Liver (tissue), 9 donors: Measurements from ENCODE around the gene ZFP82. TPM values are rescaled to one million over a fixed set of nuclear protein-coding genes. Genes with fewer than 3 reads are reported as not detected.
A peak's percentile ranks its signal among the peaks of the same experiment; 100 is the strongest.

ENCODE experiments used
- DNase-seq: peaks from one replicate; pipeline ENCODE4 v3.0.0-alpha.2; 2017; ENCODE audit warnings: low spot score
- H3K27ac ChIP-seq, 2 donors: one replicate each; pipeline ENCODE4 v1.7.0; 2013; ENCODE audit warnings: inconsistent platforms in 2 of 2, low read length in 2 of 2, control low read depth in 1 of 2, low read depth in 1 of 2, mild to moderate bottlenecking in 1 of 2
- H3K27me3 ChIP-seq, 4 donors: one replicate each; pipeline versions ENCODE4 v1.6.1 to v1.7.0; 2013; ENCODE audit warnings: low read length in 3 of 4, inconsistent platforms in 1 of 4, mild to moderate bottlenecking in 1 of 4, moderate library complexity in 1 of 4; ENCODE audit not compliant: control insufficient read depth in 4 of 4, insufficient read depth in 4 of 4
- H3K36me3 ChIP-seq, 4 donors: one replicate each; pipeline versions ENCODE4 v1.6.1 to v1.7.0; 2013; ENCODE audit warnings: low read length in 3 of 4, mild to moderate bottlenecking in 3 of 4, low read depth in 1 of 4, moderate library complexity in 1 of 4; ENCODE audit not compliant: control insufficient read depth in 4 of 4, insufficient read depth in 3 of 4
- H3K4me1 ChIP-seq, 4 donors: one replicate each; pipeline versions ENCODE4 v1.6.1 to v1.7.0; 2013; ENCODE audit warnings: low read length in 3 of 4, mild to moderate bottlenecking in 3 of 4, moderate library complexity in 1 of 4; ENCODE audit not compliant: control insufficient read depth in 4 of 4, insufficient read depth in 4 of 4
- H3K4me3 ChIP-seq, 3 donors: one replicate each; pipeline versions ENCODE4 v1.6.1 to v1.7.0; 2013; ENCODE audit warnings: low read length in 3 of 3, control low read depth in 1 of 3, low read depth in 1 of 3, mild to moderate bottlenecking in 1 of 3
- H3K9ac ChIP-seq, 2 donors: one replicate each; pipeline ENCODE4 v1.7.0; 2013; ENCODE audit warnings: low read length in 2 of 2, mild to moderate bottlenecking in 2 of 2, moderate library complexity in 2 of 2, control low read depth in 1 of 2, low read depth in 1 of 2
- H3K9me3 ChIP-seq, 4 donors: one replicate each; pipeline versions ENCODE4 v1.6.1 to v1.7.0; 2013; ENCODE audit warnings: low read length in 3 of 4; ENCODE audit not compliant: control insufficient read depth in 4 of 4
- EGR1 ChIP-seq, 2 donors: IDR thresholded peaks; 2 replicates each; pipeline ENCODE4 v1.6.1; 2016 to 2018; ENCODE audit warnings: antibody characterized with exemption in 2 of 2, low read depth in 2 of 2
- FOXA1 ChIP-seq: IDR thresholded peaks from 2 replicates; pipeline ENCODE4 v1.6.1; 2016; ENCODE audit warnings: antibody characterized with exemption
- FOXA2 ChIP-seq: IDR thresholded peaks from 2 replicates; pipeline ENCODE4 v1.6.1; 2016; ENCODE audit warnings: antibody characterized with exemption
- GABPA ChIP-seq, 2 donors: IDR thresholded peaks in 1 of 2; conservative IDR thresholded peaks in 1 of 2; 2 replicates each; pipeline ENCODE4 v1.6.1; 2016; ENCODE audit warnings: antibody characterized with exemption in 2 of 2, mild to moderate bottlenecking in 1 of 2, moderate library complexity in 1 of 2
- HNF4A ChIP-seq, 2 donors: conservative IDR thresholded peaks; 2 replicates each; pipeline ENCODE4 v1.6.1; 2016; ENCODE audit warnings: antibody characterized with exemption in 2 of 2, mild to moderate bottlenecking in 2 of 2
- HNF4G ChIP-seq: IDR thresholded peaks from 2 replicates; pipeline ENCODE4 v1.6.1; 2016; ENCODE audit warnings: antibody characterized with exemption
- JUND ChIP-seq, 2 donors: IDR thresholded peaks; 2 replicates each; pipeline ENCODE4 v1.6.1; 2016; ENCODE audit warnings: antibody characterized with exemption in 2 of 2
- NR2F2 ChIP-seq: IDR thresholded peaks from 2 replicates; pipeline ENCODE4 v1.6.1; 2016; ENCODE audit warnings: antibody characterized with exemption
- RAD21 ChIP-seq, 2 donors: IDR thresholded peaks; 2 replicates each; pipeline ENCODE4 v1.6.1; 2016; ENCODE audit warnings: antibody characterized with exemption in 2 of 2, mild to moderate bottlenecking in 2 of 2
- RXRA ChIP-seq, 2 donors: IDR thresholded peaks; 2 replicates each; pipeline ENCODE4 v1.6.1; 2017 to 2018; ENCODE audit warnings: antibody characterized with exemption in 2 of 2, mild to moderate bottlenecking in 1 of 2
- SP1 ChIP-seq: IDR thresholded peaks from 2 replicates; pipeline ENCODE4 v1.6.1; 2018; ENCODE audit warnings: antibody characterized with exemption, mild to moderate bottlenecking
- TAF1 ChIP-seq: conservative IDR thresholded peaks from 2 replicates; pipeline ENCODE4 v1.6.1; 2016; ENCODE audit warnings: antibody characterized with exemption, mild to moderate bottlenecking
- YY1 ChIP-seq: IDR thresholded peaks from 2 replicates; pipeline ENCODE4 v1.6.1; 2016; ENCODE audit warnings: antibody characterized with exemption, mild to moderate bottlenecking
- WGBS: extraction: QIAGEN DNeasy Blood & Tissue Kit; methylation state at CpG from one replicate; pipeline ENCODE4 v1.1.7; 2013; 5-methylcytosine and 5-hydroxymethylcytosine counted together
- polyA plus RNA-seq, 2 donors: library from polyadenylated mRNA; stranded (reverse) in 1 of 2; unstranded in 1 of 2; fragments of 200-250 nt in 1 of 2; fragments of >200 nt in 1 of 2; fragmentation: Nextera tagmentation in 1 of 2; extraction: Ambion mirVana in 1 of 2; gene quantifications; one replicate each; pipeline versions ENCODE4 v1.2.1 to v1.2.3, GENCODE V29; 2013 to 2015
- total RNA-seq, 2 donors: library from RNA; depleted of rRNA; stranded (reverse); fragments of >200 nt; gene quantifications; one replicate each; pipeline ENCODE4 v1.2.3, GENCODE V29; 2014
- TF ChIP-seq, protein P1 (sequence below): fragments of 150-350 bp; IDR thresholded peaks from 2 replicates; pipeline ENCODE4 v1.5.1; 2017; ENCODE audit warnings: improper control_type of control experiment, low read depth, low read length; ENCODE audit not compliant: missing input control
- TF ChIP-seq, protein P2 (sequence below): IDR thresholded peaks from 2 replicates; pipeline ENCODE4 v1.6.1; 2016; ENCODE audit warnings: antibody characterized with exemption
- TF ChIP-seq, protein P3 (sequence below): IDR thresholded peaks from 2 replicates; pipeline ENCODE4 v1.6.1; 2016; ENCODE audit warnings: antibody characterized with exemption
- TF ChIP-seq, protein P4 (sequence below): IDR thresholded peaks from 2 replicates; pipeline ENCODE4 v1.6.1; 2016; ENCODE audit warnings: antibody characterized with exemption
- TF ChIP-seq, protein P5 (sequence below): IDR thresholded peaks from 2 replicates; pipeline ENCODE4 v1.6.1; 2016; ENCODE audit warnings: antibody characterized with exemption, mild to moderate bottlenecking
- donor health status: healthy.
- donor health status: healthy.
- donor health status: healthy.
- donor health status: healthy.
- donor health status: healthy.

The ZFP82 gene
- total and polyA plus RNA-seq, 4 donors = 0.40 to 3.1 (median 1.0) TPM

DNA sequence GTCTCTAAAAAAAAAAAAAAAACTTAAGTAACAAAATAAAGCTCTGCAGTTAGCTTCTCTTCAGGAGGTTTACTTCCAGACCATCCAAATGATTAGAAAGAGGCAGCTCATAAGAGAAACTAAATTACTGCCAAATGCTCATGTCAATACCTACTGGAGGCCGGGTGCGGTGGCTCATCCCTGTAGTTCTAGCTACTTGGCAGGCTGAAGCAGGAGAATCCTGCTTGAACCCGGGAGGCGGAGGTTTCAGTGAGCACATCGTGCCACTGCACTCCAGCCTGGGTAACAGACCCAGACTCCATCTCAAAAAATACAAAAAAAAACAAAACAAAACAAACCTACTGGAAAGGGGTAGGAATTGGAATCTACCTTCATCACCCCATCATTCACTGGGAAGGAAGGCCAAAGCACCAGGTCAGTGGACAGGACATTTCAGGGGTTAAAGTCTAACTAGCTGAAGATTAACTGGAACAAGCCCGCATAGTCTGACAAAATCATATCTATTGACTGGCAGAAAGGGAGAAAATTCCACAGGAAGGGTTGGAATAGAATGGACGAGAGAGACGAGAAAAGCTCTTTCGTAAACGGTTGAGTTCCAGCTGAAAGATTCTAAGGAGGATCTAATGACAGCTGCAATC is 40.8 kb downstream of the ZFP82 start:
- TF ChIP-seq GABPA (IDR thresholded peaks at IDR 0.05 in 1 of 2, conservative IDR thresholded peaks at IDR 0.05 in 1 of 2) (no peak), HNF4A (conservative IDR thresholded peaks at IDR 0.05) (peak; percentile 84 to 90), YY1 (peak; percentile 26), JUND (IDR thresholded peaks at IDR 0.05) (no peak), RAD21 (IDR thresholded peaks at IDR 0.05) (peak in 1 of 2 donors; percentile 35), FOXA2 (no peak), RXRA (IDR thresholded peaks at IDR 0.05) (peak; percentile 47 to 58), SP1 (peak; percentile 85), NR2F2 (no peak), FOXA1 (no peak), HNF4G (peak; percentile 67), TAF1 (peak; percentile 36), EGR1 (IDR thresholded peaks at IDR 0.05; ENCODE audit: low read depth in 2 of 2) (no peak)
- TF ChIP-seq, protein P1, sequence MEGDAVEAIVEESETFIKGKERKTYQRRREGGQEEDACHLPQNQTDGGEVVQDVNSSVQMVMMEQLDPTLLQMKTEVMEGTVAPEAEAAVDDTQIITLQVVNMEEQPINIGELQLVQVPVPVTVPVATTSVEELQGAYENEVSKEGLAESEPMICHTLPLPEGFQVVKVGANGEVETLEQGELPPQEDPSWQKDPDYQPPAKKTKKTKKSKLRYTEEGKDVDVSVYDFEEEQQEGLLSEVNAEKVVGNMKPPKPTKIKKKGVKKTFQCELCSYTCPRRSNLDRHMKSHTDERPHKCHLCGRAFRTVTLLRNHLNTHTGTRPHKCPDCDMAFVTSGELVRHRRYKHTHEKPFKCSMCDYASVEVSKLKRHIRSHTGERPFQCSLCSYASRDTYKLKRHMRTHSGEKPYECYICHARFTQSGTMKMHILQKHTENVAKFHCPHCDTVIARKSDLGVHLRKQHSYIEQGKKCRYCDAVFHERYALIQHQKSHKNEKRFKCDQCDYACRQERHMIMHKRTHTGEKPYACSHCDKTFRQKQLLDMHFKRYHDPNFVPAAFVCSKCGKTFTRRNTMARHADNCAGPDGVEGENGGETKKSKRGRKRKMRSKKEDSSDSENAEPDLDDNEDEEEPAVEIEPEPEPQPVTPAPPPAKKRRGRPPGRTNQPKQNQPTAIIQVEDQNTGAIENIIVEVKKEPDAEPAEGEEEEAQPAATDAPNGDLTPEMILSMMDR = no peak
- TF ChIP-seq, protein P2, sequence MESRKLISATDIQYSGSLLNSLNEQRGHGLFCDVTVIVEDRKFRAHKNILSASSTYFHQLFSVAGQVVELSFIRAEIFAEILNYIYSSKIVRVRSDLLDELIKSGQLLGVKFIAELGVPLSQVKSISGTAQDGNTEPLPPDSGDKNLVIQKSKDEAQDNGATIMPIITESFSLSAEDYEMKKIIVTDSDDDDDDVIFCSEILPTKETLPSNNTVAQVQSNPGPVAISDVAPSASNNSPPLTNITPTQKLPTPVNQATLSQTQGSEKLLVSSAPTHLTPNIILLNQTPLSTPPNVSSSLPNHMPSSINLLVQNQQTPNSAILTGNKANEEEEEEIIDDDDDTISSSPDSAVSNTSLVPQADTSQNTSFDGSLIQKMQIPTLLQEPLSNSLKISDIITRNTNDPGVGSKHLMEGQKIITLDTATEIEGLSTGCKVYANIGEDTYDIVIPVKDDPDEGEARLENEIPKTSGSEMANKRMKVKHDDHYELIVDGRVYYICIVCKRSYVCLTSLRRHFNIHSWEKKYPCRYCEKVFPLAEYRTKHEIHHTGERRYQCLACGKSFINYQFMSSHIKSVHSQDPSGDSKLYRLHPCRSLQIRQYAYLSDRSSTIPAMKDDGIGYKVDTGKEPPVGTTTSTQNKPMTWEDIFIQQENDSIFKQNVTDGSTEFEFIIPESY = no peak
- TF ChIP-seq, protein P3, sequence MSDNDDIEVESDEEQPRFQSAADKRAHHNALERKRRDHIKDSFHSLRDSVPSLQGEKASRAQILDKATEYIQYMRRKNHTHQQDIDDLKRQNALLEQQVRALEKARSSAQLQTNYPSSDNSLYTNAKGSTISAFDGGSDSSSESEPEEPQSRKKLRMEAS = no peak
- TF ChIP-seq, protein P4, sequence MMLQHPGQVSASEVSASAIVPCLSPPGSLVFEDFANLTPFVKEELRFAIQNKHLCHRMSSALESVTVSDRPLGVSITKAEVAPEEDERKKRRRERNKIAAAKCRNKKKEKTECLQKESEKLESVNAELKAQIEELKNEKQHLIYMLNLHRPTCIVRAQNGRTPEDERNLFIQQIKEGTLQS = no peak
- TF ChIP-seq, protein P5, sequence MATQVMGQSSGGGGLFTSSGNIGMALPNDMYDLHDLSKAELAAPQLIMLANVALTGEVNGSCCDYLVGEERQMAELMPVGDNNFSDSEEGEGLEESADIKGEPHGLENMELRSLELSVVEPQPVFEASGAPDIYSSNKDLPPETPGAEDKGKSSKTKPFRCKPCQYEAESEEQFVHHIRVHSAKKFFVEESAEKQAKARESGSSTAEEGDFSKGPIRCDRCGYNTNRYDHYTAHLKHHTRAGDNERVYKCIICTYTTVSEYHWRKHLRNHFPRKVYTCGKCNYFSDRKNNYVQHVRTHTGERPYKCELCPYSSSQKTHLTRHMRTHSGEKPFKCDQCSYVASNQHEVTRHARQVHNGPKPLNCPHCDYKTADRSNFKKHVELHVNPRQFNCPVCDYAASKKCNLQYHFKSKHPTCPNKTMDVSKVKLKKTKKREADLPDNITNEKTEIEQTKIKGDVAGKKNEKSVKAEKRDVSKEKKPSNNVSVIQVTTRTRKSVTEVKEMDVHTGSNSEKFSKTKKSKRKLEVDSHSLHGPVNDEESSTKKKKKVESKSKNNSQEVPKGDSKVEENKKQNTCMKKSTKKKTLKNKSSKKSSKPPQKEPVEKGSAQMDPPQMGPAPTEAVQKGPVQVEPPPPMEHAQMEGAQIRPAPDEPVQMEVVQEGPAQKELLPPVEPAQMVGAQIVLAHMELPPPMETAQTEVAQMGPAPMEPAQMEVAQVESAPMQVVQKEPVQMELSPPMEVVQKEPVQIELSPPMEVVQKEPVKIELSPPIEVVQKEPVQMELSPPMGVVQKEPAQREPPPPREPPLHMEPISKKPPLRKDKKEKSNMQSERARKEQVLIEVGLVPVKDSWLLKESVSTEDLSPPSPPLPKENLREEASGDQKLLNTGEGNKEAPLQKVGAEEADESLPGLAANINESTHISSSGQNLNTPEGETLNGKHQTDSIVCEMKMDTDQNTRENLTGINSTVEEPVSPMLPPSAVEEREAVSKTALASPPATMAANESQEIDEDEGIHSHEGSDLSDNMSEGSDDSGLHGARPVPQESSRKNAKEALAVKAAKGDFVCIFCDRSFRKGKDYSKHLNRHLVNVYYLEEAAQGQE = no peak
- DNase-seq = no peak
- Histone ChIP-seq H3K36me3 (peaks cover 0 to 2% (median 0%) of the 10 kb centered on the region in 4 donors), H3K27me3 (no peaks in the 10 kb centered on the region), H3K4me1 (peaks cover 2 to 17% (median 14%) of the 10 kb centered on the region in 4 donors), H3K27ac (peak overlapping the region; percentile 71 to 91), H3K9ac (no peak overlapping the region), H3K4me3 (peak overlapping the region; percentile 81 to 99 (median 89)), H3K9me3 (peaks cover 3 to 11% (median 5%) of the 10 kb centered on the region in 4 donors)
- 40% methylated on average over 10 of the region's 10 CpGs for WGBS
